Skeletal muscle tissue (tissue), 4 donors: Measurements from ENCODE around the gene CNPY3. TPM values are rescaled to one million over a fixed set of nuclear protein-coding genes. Genes with fewer than 3 reads are reported as not detected.
A peak's percentile ranks its signal among the peaks of the same experiment; 100 is the strongest.
"Not testable (repeated sequence)": the region's sequence is repeated elsewhere in the genome, so short reads cannot be mapped to it uniquely, and the experiment has no call there.

Source experiments
- H3K27ac ChIP-seq: one replicate; pipeline ENCODE4 v1.7.0; 2013; ENCODE audit warnings: mild to moderate bottlenecking, low read depth, low read length, inconsistent platforms
- H3K27me3 ChIP-seq, 3 donors: one replicate each; pipeline ENCODE4 v1.7.0; 2013; ENCODE audit warnings: low read length in 3 of 3; ENCODE audit not compliant: control insufficient read depth in 3 of 3, insufficient read depth in 3 of 3
- H3K36me3 ChIP-seq, 3 donors: one replicate each; pipeline ENCODE4 v1.7.0; 2013; ENCODE audit warnings: low read length in 3 of 3; ENCODE audit not compliant: control insufficient read depth in 3 of 3, insufficient read depth in 3 of 3
- H3K4me1 ChIP-seq, 3 donors: one replicate each; pipeline ENCODE4 v1.7.0; 2013; ENCODE audit warnings: low read length in 3 of 3, mild to moderate bottlenecking in 3 of 3; ENCODE audit not compliant: control insufficient read depth in 3 of 3, insufficient read depth in 3 of 3
- H3K4me3 ChIP-seq, 3 donors: one replicate each; pipeline ENCODE4 v1.7.0; 2013; ENCODE audit warnings: low read length in 3 of 3
- H3K9ac ChIP-seq, 3 donors: one replicate each; pipeline ENCODE4 v1.7.0; 2013; ENCODE audit warnings: low read length in 3 of 3, mild to moderate bottlenecking in 3 of 3, moderate library complexity in 2 of 3, low read depth in 1 of 3
- H3K9me3 ChIP-seq, 3 donors: one replicate each; pipeline ENCODE4 v1.7.0; 2013; ENCODE audit warnings: low read length in 3 of 3; ENCODE audit not compliant: control insufficient read depth in 3 of 3
- total RNA-seq: library from RNA; depleted of rRNA; stranded (reverse); fragments of >200 nt; gene quantifications from one replicate; pipeline ENCODE4 v1.2.3, GENCODE V29; 2014
- donor health status: Osteomylitis.

CNPY3 gene
- total RNA-seq, 1 donor from 2014 or later: 9.4 TPM

DNA sequence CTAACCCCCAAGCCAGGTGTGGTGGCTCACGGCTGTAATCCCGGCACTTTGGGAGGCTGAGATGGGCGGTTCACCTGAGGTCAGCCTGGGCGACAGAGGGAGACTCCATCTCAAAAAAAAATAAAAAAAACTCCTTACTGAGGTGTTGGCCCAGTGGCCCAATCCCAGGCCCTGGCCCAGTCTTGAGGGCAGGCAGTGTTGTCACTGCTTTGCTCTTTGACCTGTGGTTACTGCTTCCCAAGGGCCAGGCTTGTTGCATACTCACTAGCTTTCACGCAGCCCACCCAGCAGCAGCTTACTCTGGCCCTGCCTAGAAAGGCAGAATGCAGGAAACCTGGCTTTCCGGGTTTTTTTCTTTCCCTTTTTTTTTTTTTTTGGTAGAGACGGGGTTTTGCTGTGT, 13.2 kb downstream of the CNPY3 start:
- H3K4me1 ChIP-seq: no peaks in the 10 kb centered on the region
- H3K9ac ChIP-seq: no peak overlapping the region
- H3K27me3 ChIP-seq: no peaks in the 10 kb centered on the region
- no peak overlapping the region for H3K27ac ChIP-seq
- peaks cover 11 to 26% (median 19%) of the 10 kb centered on the region in 3 donors for H3K36me3 ChIP-seq
- H3K9me3 ChIP-seq: no peaks in the 10 kb centered on the region
- H3K4me3 ChIP-seq: no peak overlapping the region

DNA sequence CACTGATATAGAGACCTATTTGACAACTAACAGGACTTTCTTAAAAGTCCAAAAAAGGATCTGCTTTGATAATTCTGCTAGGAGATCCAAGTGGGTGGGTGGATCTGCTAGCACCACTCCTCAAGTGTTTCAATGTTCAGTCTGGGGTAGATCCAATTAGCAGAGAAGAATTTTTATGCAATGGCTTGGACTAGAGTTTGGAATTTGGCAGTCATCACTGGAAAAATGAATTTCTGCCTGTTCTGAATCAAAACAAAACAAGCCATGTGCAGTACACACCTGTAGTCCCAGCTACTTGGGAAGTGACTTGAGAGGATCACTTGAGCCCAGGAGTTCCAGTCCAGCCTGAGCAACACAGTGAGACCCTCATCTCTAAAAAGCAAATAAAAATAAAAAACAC, 18.7 kb downstream of the CNPY3 start:
- no peaks in the 10 kb centered on the region for H3K4me1 ChIP-seq
- H3K9ac ChIP-seq: no peak overlapping the region
- H3K4me3 ChIP-seq: no peak overlapping the region
- no peak overlapping the region for H3K27ac ChIP-seq
- no peaks in the 10 kb centered on the region for H3K27me3 ChIP-seq
- no peaks in the 10 kb centered on the region for H3K9me3 ChIP-seq
- H3K36me3 ChIP-seq: peaks cover 0 to 6% (median 0%) of the 10 kb centered on the region in 3 donors

DNA sequence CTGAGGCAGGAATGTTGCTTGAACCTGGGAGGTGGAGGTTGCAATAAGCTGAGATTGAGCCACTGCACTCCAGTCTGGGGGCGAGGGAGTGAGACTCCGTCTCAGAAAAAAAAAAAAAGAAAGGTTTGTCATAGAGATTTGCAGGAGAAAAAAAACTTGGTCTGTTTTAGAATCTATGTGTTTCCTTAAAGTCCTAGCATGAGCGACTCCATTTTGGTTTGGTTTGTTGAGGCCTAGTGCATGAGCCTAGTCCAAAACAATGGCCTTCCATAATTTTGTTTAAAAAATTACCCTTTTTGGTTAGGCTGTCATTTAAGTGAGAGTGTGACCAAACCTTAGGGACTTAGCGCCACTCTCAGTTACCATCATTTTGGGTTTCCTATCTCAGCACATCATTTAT, 23.1 kb downstream of the CNPY3 start:
- Histone ChIP-seq H3K36me3 (no peaks in the 10 kb centered on the region), H3K27me3 (no peaks in the 10 kb centered on the region), H3K9ac (no peak overlapping the region), H3K4me1 (no peaks in the 10 kb centered on the region), H3K9me3 (no peaks in the 10 kb centered on the region), H3K27ac (no peak overlapping the region), H3K4me3 (no peak overlapping the region)

DNA sequence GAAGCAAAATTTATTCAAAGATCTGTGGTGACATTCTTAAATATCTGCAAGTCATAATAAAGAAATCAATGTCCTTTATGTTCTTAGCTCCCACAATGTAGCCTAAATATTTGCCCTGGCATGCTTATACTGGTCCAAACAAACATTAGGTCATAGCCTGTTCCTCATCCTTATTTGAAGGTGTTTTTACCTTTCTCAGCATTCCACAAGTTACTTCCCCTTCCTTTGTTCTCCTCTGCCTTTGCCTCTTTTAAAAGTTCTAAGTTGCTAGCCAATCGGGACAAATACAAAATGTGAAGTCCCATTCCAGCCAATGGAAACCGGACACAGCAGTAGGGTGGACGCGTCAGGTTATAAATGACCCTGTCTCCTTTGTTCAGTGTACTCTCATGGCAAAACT, 25.1 kb downstream of the CNPY3 start:
- H3K4me1 ChIP-seq, H3K9me3 ChIP-seq, H3K27me3 ChIP-seq, H3K4me3 ChIP-seq, H3K36me3 ChIP-seq, H3K27ac ChIP-seq, H3K9ac ChIP-seq: not testable (repeated sequence)

DNA sequence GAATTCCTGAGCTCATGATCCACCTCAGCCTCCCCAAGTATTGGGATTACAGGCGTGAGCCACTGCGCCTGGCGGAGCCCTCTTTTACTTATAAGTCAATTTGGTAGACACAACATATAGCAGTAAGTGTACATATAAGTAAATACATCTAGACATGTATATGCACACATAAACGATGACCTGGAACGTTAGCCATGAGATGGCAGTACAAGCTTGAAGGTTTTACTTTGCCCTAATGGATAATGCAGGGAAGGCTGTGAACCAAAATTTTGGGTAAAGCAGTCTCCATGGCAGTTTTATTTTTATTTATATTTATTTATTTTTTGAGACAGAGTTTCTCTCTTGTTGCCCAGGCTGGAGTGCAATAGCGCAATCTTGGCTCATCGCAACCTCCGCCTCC, 28.8 kb downstream of the CNPY3 start:
- H3K9me3 ChIP-seq: no peaks in the 10 kb centered on the region
- H3K9ac ChIP-seq: no peak overlapping the region
- no peaks in the 10 kb centered on the region for H3K27me3 ChIP-seq
- no peak overlapping the region for H3K27ac ChIP-seq
- peaks cover 14 to 17% (median 15%) of the 10 kb centered on the region in 3 donors for H3K4me1 ChIP-seq
- H3K36me3 ChIP-seq: peaks cover 3 to 11% (median 10%) of the 10 kb centered on the region in 3 donors
- H3K4me3 ChIP-seq: no peak overlapping the region

DNA sequence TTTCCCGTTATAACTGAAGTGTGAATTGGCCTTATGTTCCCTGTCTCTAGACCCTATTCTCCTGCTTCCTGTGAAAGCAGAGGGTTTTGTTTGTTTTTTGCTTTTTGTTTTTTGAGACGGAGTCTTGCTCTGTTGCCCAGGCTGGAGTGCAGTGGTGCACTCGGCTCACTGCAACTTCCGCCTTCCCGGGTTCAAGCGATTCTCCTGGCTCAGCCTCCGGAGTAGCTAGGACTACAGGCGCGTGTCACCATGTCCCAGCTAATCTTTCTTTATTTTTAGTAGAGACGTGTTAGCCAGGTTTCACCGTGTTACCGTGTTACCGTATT, 30.6 kb downstream of the CNPY3 start:
- Histone ChIP-seq H3K4me3 (peak overlapping the region; percentile 59 to 75 (median 74)), H3K27ac (no peak overlapping the region), H3K36me3 (peaks cover 16 to 26% (median 26%) of the 10 kb centered on the region in 3 donors), H3K4me1 (peaks cover 14 to 17% (median 15%) of the 10 kb centered on the region in 3 donors), H3K9ac (peak overlapping the region in 1 of 3 donors; percentile 77), H3K27me3 (no peaks in the 10 kb centered on the region), H3K9me3 (no peaks in the 10 kb centered on the region)

DNA sequence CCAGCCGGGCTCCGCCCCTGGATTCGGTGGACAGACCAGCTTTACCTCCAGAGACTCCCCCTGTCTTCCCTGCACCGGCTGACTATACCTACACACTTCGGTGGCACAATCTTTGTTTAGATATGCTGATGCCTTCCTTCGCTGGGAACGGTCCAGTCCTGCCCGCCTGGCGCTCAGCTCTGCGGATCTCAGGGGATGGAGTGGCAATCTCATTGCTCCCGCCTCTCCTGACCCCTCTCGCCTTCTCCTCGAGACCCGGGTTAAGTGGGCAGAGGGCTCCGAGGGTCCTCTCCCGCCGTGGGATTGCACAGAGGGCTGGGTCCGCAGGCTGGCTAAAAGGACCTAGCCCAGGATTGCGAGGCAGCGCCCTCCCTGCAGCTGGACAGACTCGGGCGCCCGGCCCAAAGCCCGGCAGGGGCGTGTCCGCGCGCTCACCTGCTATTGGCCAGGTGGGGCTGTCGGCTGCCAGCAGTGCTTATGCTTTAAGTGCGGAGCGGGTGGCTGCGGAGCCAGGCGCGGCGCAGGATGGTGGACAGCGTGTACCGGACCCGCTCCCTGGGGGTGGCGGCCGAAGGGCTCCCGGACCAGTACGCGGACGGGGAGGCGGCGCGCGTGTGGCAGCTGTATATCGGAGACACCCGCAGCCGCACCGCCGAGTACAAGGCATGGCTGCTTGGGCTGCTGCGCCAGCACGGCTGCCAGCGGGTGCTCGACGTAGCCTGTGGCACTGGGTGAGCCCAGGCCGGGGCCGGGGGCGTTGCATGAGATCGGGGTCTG, 31.2 kb downstream of the CNPY3 start, which contains the start of gene GNMT:
TSS of gene GNMT (plus strand) at position 512 of the 777 bp plus-strand sequence. CDS start at position 526, 14 bp downstream.
- Histone ChIP-seq H3K9ac (peak within 1 kb of the TSS; percentile 43 to 77 (median 62)), H3K27ac (no peak within 1 kb of the TSS)

DNA sequence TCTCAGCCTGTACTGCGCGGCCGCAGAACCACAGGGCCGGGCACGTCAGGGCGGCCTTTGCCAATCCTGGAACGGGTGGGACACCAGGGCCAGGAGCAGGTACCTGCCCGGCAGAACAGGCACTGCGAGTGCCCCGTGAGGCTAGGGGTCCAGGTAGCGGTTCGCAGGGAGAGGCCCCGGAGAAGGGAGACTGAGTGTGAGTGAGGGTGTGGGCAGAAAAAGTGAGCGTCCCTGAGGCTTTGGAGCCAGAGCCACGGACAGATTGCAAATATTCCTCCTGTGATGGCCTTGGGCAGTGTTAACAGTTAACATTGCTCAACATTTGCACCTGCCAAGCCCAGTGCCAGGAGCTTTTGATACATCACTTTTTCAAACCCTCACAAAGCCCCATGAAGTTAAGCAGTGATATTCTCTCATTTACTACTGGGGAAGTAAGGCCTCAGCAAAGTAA, 31.8 kb downstream of the CNPY3 start:
- H3K4me1 ChIP-seq: peaks cover 14 to 17% (median 15%) of the 10 kb centered on the region in 3 donors
- H3K36me3 ChIP-seq: peaks cover 21 to 38% (median 36%) of the 10 kb centered on the region in 3 donors
- no peak overlapping the region for H3K27ac ChIP-seq
- no peaks in the 10 kb centered on the region for H3K27me3 ChIP-seq
- no peaks in the 10 kb centered on the region for H3K9me3 ChIP-seq
- peak overlapping the region; percentile 59 to 75 (median 74) for H3K4me3 ChIP-seq
- H3K9ac ChIP-seq: peak overlapping the region in 2 of 3 donors; percentile 62 to 77

More for the DNA sequence above, 31.2 kb downstream of the CNPY3 start, which contains the start of gene GNMT:
- Histone ChIP-seq H3K9me3 (no peaks in the 10 kb centered on the region), H3K4me3 (peak within 1 kb of the TSS; percentile 59 to 75 (median 74)), H3K27me3 (no peaks in the 10 kb centered on the region), H3K36me3 (peaks cover 21 to 32% (median 31%) of the 10 kb centered on the region in 3 donors), H3K4me1 (peaks cover 14 to 17% (median 15%) of the 10 kb centered on the region in 3 donors)

DNA sequence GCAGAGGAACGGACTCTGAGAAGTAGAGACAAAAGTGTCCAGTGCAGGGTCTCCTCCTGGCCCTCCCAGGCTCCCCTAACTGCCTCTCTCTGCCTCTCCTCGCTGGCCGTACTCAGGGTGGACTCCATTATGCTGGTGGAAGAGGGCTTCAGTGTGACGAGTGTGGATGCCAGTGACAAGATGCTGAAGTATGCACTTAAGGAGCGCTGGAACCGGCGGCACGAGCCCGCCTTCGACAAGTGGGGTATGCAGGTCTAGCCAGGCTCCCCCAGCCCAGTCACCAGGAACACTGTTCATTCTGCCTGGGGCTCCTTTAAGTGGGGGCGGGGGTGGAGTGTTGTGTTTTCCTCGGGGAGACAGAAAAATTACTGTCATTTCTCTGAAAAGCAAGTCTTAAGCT, 32.8 kb downstream of the CNPY3 start:
- H3K4me1 ChIP-seq: peaks cover 14 to 17% (median 15%) of the 10 kb centered on the region in 3 donors

DNA sequence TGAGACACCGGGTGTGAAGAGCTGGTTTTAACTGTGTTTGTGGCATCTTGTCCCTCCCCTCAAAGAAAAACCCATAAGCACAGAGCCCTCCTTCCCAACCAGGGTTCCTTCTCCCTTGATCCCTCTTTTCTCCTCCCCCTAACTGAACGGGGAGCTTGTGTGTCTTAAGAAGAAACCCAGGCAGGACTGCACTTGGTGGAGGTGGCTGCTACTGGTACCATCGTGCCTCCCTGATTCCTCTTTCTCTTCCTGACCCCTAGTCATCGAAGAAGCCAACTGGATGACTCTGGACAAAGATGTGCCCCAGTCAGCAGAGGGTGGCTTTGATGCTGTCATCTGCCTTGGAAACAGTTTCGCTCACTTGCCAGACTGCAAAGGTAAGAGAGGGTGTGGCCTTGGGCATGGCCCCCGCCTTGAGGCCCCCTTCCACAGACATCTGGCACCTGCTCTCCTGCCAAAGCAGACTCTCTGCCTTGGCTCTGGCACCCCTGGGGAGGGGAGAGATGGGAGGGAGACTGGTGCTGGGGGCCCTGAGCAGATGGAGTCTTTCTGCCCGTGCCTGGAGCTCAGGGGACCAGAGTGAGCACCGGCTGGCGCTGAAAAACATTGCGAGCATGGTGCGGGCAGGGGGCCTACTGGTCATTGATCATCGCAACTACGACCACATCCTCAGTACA, 33.4 kb downstream of the CNPY3 start:
- no peak overlapping the region for H3K27ac ChIP-seq
- H3K27me3 ChIP-seq: no peaks in the 10 kb centered on the region
- no peak overlapping the region for H3K9ac ChIP-seq
- H3K4me1 ChIP-seq: peaks cover 14 to 17% (median 15%) of the 10 kb centered on the region in 3 donors
- no peak overlapping the region for H3K4me3 ChIP-seq
- H3K36me3 ChIP-seq: peaks cover 29 to 50% (median 48%) of the 10 kb centered on the region in 3 donors
- H3K9me3 ChIP-seq: no peaks in the 10 kb centered on the region

More for the DNA sequence above, 32.8 kb downstream of the CNPY3 start:
- Histone ChIP-seq H3K9ac (no peak overlapping the region), H3K4me3 (no peak overlapping the region), H3K9me3 (no peaks in the 10 kb centered on the region), H3K36me3 (peaks cover 25 to 45% (median 43%) of the 10 kb centered on the region in 3 donors), H3K27me3 (no peaks in the 10 kb centered on the region), H3K27ac (no peak overlapping the region)
